HG03442 (cell line): ENCODE results near the gene USP48.

Source experiments
- ATAC-seq: cut with Tn5 transposase; IDR thresholded peaks from one replicate; pipeline ENCODE4 v1.9.1; 2021; ENCODE audit warnings: mild to moderate bottlenecking, moderate library complexity; ENCODE audit not compliant: unreplicated experiment

USP48 gene

DNA sequence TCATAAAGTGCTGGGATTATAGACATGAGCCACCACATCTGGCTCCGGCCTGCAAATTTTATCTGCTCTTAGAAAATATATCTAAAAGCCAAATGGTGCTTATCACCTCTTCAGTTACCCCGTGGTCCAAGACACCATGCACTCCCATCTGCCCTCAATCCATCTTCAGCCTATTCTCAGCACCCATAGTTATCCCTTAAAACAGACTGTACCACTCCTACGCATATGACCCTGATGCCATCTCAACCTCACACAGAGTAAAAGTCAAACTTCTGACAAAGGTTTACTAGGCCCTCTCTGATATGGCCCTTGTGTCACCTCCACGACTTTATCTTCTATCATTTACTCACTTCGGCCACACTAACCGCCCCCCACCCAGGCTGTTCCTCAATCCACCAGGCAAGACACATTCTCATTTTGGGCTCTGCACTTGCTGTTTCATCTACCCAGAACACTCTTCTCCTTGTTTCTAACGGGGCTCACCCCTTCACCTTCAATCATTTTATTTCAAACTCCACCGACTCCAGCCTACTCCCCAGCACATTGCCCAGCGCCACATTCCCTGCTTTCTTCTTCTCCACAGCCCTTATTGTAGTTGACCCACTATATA lies 33.0 kb downstream of the USP48 start:
- ATAC-seq = no peak

GRCh38 chr1:21749109-21749508 lies 33.8 kb downstream of the USP48 start:
- ATAC-seq = no peak

- no peak for ATAC-seq
Observed at GRCh38 chr1:21743476-21743875, 39.5 kb downstream of the USP48 start.

DNA sequence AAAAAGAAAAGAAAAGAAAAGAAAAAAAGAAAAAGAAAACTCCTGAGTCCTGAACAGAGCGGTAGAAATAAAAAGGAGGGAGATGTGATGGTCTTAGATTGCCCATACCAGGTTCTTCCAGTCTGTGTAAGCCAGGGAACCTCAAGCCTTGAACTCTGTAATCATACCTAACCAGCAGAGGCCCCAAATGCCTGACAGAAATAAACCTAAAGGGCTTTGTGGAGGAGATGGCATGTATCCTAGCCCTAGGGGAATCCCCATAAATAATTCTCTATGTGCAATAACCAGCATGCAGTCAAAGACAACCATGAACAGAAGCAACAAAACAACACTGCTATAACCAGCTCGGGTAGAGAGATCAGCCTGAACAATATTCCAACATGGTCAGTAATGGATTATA lies 40.4 kb downstream of the USP48 start:
- no peak for ATAC-seq

DNA sequence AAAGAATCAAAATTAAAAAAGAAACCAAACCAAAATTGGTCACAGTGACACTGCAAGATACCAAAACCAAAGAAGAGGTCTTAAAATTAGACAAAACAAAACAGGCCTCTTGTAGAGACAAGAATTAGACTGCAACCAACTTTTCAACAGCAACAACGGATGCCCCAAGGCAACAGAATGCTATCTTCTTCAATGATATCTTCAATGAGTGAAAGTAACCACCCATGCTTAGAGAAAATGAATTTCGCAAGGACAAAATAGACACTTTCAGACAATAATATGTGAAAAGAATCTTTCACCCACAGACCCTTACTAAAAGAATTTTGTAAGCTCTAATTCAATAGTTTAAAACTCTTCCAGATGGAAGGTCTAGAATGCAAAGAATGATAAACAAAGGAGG lies 41.7 kb downstream of the USP48 start:
- ATAC-seq = no peak

GRCh38 chr1:21736876-21737275 lies 46.1 kb downstream of the USP48 start:
- ATAC-seq = no peak

GRCh38 chr1:21736011-21736410 lies 46.9 kb downstream of the USP48 start:
- ATAC-seq = no peak

DNA sequence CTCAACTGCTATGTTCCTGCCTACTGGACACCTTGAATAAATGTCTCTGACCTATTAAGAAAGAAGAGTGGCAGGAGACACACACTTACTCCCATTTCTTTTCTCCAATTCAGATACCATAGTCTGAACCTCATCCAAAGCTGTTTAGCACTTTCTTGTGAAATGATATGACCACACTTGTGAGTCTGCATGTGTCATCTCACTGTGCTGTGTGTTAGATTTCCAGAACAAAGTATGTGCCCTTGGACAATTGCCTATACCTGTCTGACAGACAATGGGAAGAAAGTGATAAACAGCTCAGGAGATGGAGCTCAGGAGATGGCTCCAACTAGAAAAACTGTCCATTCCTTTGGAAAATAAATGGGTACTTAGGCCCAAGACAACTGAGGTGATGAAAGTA lies 48.4 kb downstream of the USP48 start:
- no peak for ATAC-seq

DNA sequence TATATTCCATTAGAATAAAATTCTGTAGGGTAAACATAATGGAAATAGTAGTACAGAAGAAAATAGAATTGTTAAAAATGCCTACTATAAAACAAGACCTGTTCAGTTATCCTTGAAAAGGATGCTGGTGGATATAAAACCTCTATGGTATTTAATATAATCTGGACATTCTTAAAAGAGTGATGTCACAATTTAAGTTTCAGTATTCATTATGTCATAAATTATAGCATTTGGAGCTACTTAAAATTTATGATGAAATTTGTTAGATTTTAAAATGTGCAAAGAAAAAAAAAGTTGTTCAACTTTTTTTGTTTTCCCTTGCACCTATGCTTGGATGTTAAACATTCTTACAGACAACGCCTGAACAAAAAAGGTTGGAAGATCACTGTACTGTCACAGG lies 50.3 kb downstream of the USP48 start:
- ATAC-seq = no peak

DNA sequence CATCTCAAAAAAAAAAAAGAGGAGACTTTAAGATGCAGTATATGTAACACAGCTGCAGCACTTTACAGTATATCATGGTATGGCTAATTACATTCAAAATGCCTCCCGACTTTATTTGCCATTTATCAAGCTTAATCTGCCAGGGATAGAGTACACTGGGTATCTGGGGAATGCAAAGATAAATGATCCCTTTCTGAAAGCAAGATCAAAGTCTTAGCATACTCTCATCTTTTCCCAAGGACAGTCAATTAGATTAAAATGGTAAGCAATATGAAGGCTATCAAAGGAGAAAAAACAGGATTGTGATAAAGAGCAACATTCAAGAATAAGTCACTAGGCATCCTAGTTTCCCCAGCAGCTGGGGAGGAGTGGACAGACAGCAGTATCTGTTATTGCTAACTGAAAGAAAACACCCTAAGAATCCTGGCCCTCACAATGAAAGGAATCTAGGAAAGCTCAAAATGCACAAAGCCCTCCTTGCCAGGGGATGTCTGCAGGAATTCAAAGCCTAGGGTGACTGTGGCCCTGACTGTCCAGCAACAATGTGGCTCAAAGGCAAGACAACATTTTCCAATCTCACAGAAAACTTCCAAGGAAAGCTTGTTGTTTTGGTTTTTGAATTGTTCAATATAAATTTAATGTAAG lies 57.1 kb downstream of the USP48 start:
- no peak for ATAC-seq

- ATAC-seq = no peak
Observed at GRCh38 chr1:21724570-21724969, 58.4 kb downstream of the USP48 start.

- ATAC-seq = no peak
Observed at GRCh38 chr1:21724098-21724497, 58.9 kb downstream of the USP48 start.

- ATAC-seq = no peak
Observed at GRCh38 chr1:21721295-21721985, 61.5 kb downstream of the USP48 start.

DNA sequence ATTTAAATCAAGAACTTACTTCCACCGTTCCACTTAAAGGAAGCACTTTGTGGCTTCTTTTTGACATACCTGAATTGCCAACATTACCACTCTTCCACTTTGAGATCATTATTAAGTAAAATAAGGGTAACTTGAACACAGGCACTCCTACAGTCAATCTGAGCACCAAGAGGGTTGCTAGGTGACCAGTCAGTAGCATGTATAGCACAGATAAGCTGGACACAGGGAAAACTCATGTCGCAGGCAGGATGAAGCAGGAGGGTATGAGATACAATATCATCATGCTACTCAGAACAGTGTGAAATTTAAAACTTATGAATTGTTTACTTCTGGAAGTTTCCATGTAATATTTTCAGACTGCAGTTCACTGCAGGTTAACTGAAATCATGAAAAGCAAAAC lies 66.8 kb downstream of the USP48 start:
- no peak for ATAC-seq

DNA sequence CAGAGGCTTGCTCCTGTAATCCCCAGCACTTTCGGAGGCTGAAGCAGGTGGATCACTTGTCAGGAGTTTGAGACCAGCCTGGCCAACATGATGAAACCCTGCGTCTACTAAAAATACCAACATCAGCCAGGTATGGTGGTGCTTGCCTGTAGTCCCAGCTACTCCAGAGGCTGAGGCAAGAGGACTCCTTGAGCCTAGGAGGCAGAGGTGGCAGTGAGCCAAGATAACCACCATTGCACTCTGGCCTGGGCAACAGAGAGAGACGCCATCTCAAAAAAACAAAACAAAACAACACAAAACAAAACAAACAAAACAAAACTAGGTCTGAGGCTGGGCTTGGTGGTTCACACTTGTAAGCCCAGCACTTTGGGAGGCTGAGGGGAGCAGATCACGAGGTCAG lies 75.1 kb downstream of the USP48 start:
- ATAC-seq = no peak

DNA sequence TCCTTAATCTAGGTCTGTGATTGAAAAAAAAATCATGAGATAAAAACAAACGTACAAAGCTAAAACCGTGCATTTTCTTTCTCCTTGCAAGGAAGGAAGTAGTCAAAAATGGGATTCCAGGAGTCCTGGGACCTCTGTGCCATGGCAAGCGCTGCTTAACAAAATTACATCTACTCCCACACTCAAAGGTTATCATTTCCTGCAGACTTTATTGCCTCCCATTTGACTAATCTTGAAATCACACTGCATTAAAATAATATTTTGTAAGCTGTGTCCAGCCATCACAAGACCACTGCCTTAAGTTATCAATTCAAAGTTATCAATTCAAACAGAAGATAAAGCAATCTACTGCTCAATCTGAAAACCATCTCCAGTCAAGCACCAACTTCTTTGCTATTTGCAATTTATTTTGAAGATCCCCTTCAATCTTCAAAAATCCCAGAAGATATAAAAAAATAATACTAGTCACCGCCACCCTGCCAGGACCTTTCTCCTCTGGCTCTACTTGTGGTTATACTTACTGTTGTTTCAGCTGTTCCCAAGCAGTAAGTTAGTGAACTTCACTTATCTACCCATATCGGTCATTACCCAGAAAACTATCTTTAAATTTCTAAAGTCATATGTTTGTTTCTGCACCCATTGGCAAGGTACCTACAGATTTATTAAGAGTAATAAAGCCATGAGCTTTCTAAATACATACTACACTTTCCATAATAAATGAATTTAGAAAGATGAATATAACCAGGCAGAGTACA lies 75.7 kb downstream of the USP48 start:
- no peak for ATAC-seq

DNA sequence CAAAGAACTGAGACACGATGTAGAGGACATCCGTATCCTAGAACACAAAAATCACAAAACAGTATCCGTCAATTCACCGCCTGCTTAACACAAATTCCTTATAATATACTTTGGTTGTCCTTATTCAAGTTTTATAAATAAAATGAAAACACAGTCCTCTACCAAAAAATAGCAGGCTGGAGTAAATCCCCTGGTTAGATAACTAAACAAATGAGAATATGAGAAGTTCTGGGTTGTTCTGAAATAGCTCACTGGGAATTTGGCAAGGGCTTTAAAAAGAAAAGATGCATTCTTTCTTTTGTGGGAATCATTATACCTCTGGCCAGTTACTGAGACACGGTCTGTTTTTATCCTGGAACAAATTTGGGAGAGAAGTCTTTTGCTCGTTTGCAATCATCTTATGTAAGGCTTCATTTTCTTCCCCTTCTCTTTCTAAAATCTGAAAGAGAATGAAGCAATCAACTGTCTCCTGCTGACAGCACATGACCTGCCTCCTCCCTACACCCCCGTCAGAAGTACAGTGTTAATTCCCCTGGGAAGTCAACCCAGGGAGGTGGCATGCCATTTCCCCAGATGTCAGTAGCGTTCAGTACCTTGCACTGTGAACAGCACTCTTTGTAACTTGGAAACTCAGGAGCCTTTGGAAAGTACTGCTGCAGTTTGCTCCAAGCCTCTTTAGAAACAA lies 76.7 kb downstream of the USP48 start:
- no peak for ATAC-seq

GRCh38 chr1:21705303-21705980 lies 77.5 kb downstream of the USP48 start:
- ATAC-seq = no peak

GRCh38 chr1:21704145-21704544 lies 78.8 kb downstream of the USP48 start:
- ATAC-seq = no peak

DNA sequence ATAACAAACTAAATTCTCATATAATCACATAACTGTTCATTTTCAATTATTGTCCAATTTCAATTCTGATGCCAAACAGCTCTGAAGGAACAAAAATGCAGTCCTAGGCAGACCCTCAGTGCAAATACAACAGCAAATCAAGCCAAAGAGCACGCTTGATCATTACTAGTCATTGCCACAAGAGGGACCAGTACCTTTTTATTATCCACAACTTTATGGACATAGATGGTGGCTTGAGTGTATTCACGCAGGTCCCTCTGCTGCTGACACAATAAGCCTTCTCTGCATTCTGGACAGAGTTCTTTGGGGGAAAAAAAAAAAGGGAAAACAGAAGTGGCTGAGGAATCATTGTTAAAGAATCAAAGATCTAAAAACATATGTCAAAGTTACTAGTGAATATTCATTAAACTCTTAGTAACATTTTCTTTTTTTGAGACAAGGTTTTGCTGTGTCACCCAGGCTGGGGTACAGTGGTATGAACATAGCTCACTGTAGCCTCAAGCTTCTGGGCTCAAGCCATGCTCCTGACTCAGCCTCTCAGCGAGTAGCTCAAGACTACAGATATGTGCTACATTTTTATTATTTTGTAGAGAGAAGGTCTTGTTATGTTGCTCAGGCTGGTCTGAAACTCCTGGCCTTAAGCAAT lies 79.5 kb downstream of the USP48 start:
- no peak for ATAC-seq
